Liver (tissue), 9 donors: ENCODE data around the gene ZFHX2. TPM values are rescaled to one million over a fixed set of nuclear protein-coding genes. Genes with fewer than 3 reads are reported as not detected.
"Not testable (repeated sequence)": the region's sequence is repeated elsewhere in the genome, so short reads cannot be mapped to it uniquely, and the experiment has no call there.

Experiments
- DNase-seq: peaks from one replicate; pipeline ENCODE4 v3.0.0-alpha.2; 2017; ENCODE audit warnings: low spot score
- H3K27ac ChIP-seq, 2 donors: one replicate each; pipeline ENCODE4 v1.7.0; 2013; ENCODE audit warnings: inconsistent platforms in 2 of 2, low read length in 2 of 2, control low read depth in 1 of 2, low read depth in 1 of 2, mild to moderate bottlenecking in 1 of 2
- H3K27me3 ChIP-seq, 4 donors: one replicate each; pipeline versions ENCODE4 v1.6.1 to v1.7.0; 2013; ENCODE audit warnings: low read length in 3 of 4, inconsistent platforms in 1 of 4, mild to moderate bottlenecking in 1 of 4, moderate library complexity in 1 of 4; ENCODE audit not compliant: control insufficient read depth in 4 of 4, insufficient read depth in 4 of 4
- H3K36me3 ChIP-seq, 4 donors: one replicate each; pipeline versions ENCODE4 v1.6.1 to v1.7.0; 2013; ENCODE audit warnings: low read length in 3 of 4, mild to moderate bottlenecking in 3 of 4, low read depth in 1 of 4, moderate library complexity in 1 of 4; ENCODE audit not compliant: control insufficient read depth in 4 of 4, insufficient read depth in 3 of 4
- H3K4me1 ChIP-seq, 4 donors: one replicate each; pipeline versions ENCODE4 v1.6.1 to v1.7.0; 2013; ENCODE audit warnings: low read length in 3 of 4, mild to moderate bottlenecking in 3 of 4, moderate library complexity in 1 of 4; ENCODE audit not compliant: control insufficient read depth in 4 of 4, insufficient read depth in 4 of 4
- H3K4me3 ChIP-seq, 3 donors: one replicate each; pipeline versions ENCODE4 v1.6.1 to v1.7.0; 2013; ENCODE audit warnings: low read length in 3 of 3, control low read depth in 1 of 3, low read depth in 1 of 3, mild to moderate bottlenecking in 1 of 3
- H3K9ac ChIP-seq, 2 donors: one replicate each; pipeline ENCODE4 v1.7.0; 2013; ENCODE audit warnings: low read length in 2 of 2, mild to moderate bottlenecking in 2 of 2, moderate library complexity in 2 of 2, control low read depth in 1 of 2, low read depth in 1 of 2
- H3K9me3 ChIP-seq, 4 donors: one replicate each; pipeline versions ENCODE4 v1.6.1 to v1.7.0; 2013; ENCODE audit warnings: low read length in 3 of 4; ENCODE audit not compliant: control insufficient read depth in 4 of 4
- CTCF ChIP-seq: fragments of 150-350 bp; IDR thresholded peaks from 2 replicates; pipeline ENCODE4 v1.5.1; 2017; ENCODE audit warnings: improper control_type of control experiment, low read depth, low read length; ENCODE audit not compliant: missing input control
- EGR1 ChIP-seq, 2 donors: IDR thresholded peaks; 2 replicates each; pipeline ENCODE4 v1.6.1; 2016 to 2018; ENCODE audit warnings: antibody characterized with exemption in 2 of 2, low read depth in 2 of 2
- FOXA1 ChIP-seq: IDR thresholded peaks from 2 replicates; pipeline ENCODE4 v1.6.1; 2016; ENCODE audit warnings: antibody characterized with exemption
- FOXA2 ChIP-seq: IDR thresholded peaks from 2 replicates; pipeline ENCODE4 v1.6.1; 2016; ENCODE audit warnings: antibody characterized with exemption
- GABPA ChIP-seq, 2 donors: IDR thresholded peaks in 1 of 2; conservative IDR thresholded peaks in 1 of 2; 2 replicates each; pipeline ENCODE4 v1.6.1; 2016; ENCODE audit warnings: antibody characterized with exemption in 2 of 2, mild to moderate bottlenecking in 1 of 2, moderate library complexity in 1 of 2
- HNF4G ChIP-seq: IDR thresholded peaks from 2 replicates; pipeline ENCODE4 v1.6.1; 2016; ENCODE audit warnings: antibody characterized with exemption
- JUND ChIP-seq, 2 donors: IDR thresholded peaks; 2 replicates each; pipeline ENCODE4 v1.6.1; 2016; ENCODE audit warnings: antibody characterized with exemption in 2 of 2
- MAX ChIP-seq: IDR thresholded peaks from 2 replicates; pipeline ENCODE4 v1.6.1; 2016; ENCODE audit warnings: antibody characterized with exemption
- RAD21 ChIP-seq, 2 donors: IDR thresholded peaks; 2 replicates each; pipeline ENCODE4 v1.6.1; 2016; ENCODE audit warnings: antibody characterized with exemption in 2 of 2, mild to moderate bottlenecking in 2 of 2
- RXRA ChIP-seq, 2 donors: IDR thresholded peaks; 2 replicates each; pipeline ENCODE4 v1.6.1; 2017 to 2018; ENCODE audit warnings: antibody characterized with exemption in 2 of 2, mild to moderate bottlenecking in 1 of 2
- TAF1 ChIP-seq: conservative IDR thresholded peaks from 2 replicates; pipeline ENCODE4 v1.6.1; 2016; ENCODE audit warnings: antibody characterized with exemption, mild to moderate bottlenecking
- ZBTB33 ChIP-seq: IDR thresholded peaks from 2 replicates; pipeline ENCODE4 v1.6.1; 2016; ENCODE audit warnings: antibody characterized with exemption
- WGBS: extraction: QIAGEN DNeasy Blood & Tissue Kit; methylation state at CpG from one replicate; pipeline ENCODE4 v1.1.7; 2013; 5-methylcytosine and 5-hydroxymethylcytosine counted together
- polyA plus RNA-seq, 2 donors: library from polyadenylated mRNA; stranded (reverse) in 1 of 2; unstranded in 1 of 2; fragments of 200-250 nt in 1 of 2; fragments of >200 nt in 1 of 2; fragmentation: Nextera tagmentation in 1 of 2; extraction: Ambion mirVana in 1 of 2; gene quantifications; one replicate each; pipeline versions ENCODE4 v1.2.1 to v1.2.3, GENCODE V29; 2013 to 2015
- total RNA-seq, 2 donors: library from RNA; depleted of rRNA; stranded (reverse); fragments of >200 nt; gene quantifications; one replicate each; pipeline ENCODE4 v1.2.3, GENCODE V29; 2014
- TF ChIP-seq, protein P1 (sequence below): IDR thresholded peaks from 2 replicates; pipeline ENCODE4 v1.6.1; 2016; ENCODE audit warnings: antibody characterized with exemption
- TF ChIP-seq, protein P2 (sequence below): IDR thresholded peaks from 2 replicates; pipeline ENCODE4 v1.6.1; 2016; ENCODE audit warnings: antibody characterized with exemption, mild to moderate bottlenecking
- donor health status: healthy.
- donor health status: healthy.
- donor health status: healthy.
- donor health status: healthy.
- donor health status: healthy.

ZFHX2 gene
- total and polyA plus RNA-seq, 4 donors, result 0.06 to 0.14 (median 0.10) TPM

- H3K27me3 ChIP-seq, H3K36me3 ChIP-seq, H3K4me1 ChIP-seq, H3K9ac ChIP-seq, H3K4me3 ChIP-seq, DNase-seq, H3K9me3 ChIP-seq, H3K27ac ChIP-seq: not testable (repeated sequence)
- 90% methylated on average over 25 of the region's 25 CpGs for WGBS
Observed at GRCh38 chr14:23583761-23584526, 32.4 kb upstream of the ZFHX2 start.

DNA sequence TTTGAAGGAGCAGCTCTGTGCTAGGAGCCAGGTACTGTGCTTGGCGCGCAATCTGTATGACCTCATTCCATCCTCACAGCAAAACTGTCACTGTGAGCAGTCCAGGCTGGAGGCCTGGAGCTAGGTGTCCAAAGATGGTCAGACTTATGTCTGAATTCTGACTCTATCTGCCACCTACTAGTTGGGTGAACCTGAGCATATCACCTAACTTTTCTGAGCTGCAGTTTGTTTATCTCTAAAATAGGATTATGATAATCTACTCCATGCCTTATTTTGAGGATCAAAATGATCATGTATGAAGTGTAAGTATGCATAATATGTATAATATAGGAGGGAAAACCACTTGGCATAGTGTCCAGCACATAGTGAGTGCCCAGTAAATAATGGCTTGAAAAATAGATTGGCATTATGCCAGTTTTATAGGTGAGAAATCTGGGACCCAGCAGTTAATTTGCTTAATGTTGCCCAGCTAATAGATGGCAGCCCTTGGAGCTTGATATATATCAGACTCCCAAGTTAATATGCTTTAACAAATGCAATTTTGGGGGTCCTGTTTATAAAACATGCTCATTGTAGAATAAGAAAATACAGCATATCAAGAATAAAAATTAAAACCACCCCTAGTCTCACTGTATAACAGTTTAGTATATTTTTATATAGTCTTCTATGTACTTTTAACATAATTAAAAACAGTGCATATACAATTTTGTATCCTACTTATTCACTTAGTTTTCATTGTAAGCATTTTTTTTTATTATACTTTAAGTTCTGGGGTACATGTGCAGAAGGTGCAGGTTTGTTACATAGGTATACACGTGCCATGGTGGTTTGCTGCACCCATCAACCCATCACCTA lies 31.6 kb upstream of the ZFHX2 start:
- H3K36me3 ChIP-seq, result no peaks in the 10 kb centered on the region
- no peak for DNase-seq
- H3K9ac ChIP-seq, result no peak overlapping the region
- no peaks in the 10 kb centered on the region for H3K4me1 ChIP-seq
- TF ChIP-seq HNF4G, result no peak
- no peak for TF ChIP-seq EGR1 (IDR thresholded peaks at IDR 0.05; ENCODE audit: low read depth in 2 of 2)
- TF ChIP-seq FOXA1, result no peak
- TF ChIP-seq, protein P1, sequence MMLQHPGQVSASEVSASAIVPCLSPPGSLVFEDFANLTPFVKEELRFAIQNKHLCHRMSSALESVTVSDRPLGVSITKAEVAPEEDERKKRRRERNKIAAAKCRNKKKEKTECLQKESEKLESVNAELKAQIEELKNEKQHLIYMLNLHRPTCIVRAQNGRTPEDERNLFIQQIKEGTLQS, result no peak
- TF ChIP-seq RAD21 (IDR thresholded peaks at IDR 0.05), result no peak
- no peak for TF ChIP-seq CTCF
- TF ChIP-seq, protein P2, sequence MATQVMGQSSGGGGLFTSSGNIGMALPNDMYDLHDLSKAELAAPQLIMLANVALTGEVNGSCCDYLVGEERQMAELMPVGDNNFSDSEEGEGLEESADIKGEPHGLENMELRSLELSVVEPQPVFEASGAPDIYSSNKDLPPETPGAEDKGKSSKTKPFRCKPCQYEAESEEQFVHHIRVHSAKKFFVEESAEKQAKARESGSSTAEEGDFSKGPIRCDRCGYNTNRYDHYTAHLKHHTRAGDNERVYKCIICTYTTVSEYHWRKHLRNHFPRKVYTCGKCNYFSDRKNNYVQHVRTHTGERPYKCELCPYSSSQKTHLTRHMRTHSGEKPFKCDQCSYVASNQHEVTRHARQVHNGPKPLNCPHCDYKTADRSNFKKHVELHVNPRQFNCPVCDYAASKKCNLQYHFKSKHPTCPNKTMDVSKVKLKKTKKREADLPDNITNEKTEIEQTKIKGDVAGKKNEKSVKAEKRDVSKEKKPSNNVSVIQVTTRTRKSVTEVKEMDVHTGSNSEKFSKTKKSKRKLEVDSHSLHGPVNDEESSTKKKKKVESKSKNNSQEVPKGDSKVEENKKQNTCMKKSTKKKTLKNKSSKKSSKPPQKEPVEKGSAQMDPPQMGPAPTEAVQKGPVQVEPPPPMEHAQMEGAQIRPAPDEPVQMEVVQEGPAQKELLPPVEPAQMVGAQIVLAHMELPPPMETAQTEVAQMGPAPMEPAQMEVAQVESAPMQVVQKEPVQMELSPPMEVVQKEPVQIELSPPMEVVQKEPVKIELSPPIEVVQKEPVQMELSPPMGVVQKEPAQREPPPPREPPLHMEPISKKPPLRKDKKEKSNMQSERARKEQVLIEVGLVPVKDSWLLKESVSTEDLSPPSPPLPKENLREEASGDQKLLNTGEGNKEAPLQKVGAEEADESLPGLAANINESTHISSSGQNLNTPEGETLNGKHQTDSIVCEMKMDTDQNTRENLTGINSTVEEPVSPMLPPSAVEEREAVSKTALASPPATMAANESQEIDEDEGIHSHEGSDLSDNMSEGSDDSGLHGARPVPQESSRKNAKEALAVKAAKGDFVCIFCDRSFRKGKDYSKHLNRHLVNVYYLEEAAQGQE, result no peak
- no peak for TF ChIP-seq RXRA (IDR thresholded peaks at IDR 0.05)
- no peak for TF ChIP-seq MAX
- no peak for TF ChIP-seq FOXA2
- no peak for TF ChIP-seq TAF1
- no peak for TF ChIP-seq ZBTB33
- no peak for TF ChIP-seq JUND (IDR thresholded peaks at IDR 0.05)
- no peak for TF ChIP-seq GABPA (IDR thresholded peaks at IDR 0.05 in 1 of 2, conservative IDR thresholded peaks at IDR 0.05 in 1 of 2)
- no peak overlapping the region for H3K27ac ChIP-seq
- no peaks in the 10 kb centered on the region for H3K27me3 ChIP-seq
- WGBS, result 88% methylated on average over 3 of the region's 3 CpGs
- H3K4me3 ChIP-seq, result no peak overlapping the region
- H3K9me3 ChIP-seq, result no peaks in the 10 kb centered on the region
